ENCODE results near the gene BMPR1B. TPM values are rescaled to one million over a fixed set of nuclear protein-coding genes. Genes with fewer than 3 reads are reported as not detected.

The BMPR1B gene
- total and polyA plus RNA-seq, 2 of the 4 experiments (the other 2 are of a cell fraction), result 0.24 to 0.90 TPM

DNA sequence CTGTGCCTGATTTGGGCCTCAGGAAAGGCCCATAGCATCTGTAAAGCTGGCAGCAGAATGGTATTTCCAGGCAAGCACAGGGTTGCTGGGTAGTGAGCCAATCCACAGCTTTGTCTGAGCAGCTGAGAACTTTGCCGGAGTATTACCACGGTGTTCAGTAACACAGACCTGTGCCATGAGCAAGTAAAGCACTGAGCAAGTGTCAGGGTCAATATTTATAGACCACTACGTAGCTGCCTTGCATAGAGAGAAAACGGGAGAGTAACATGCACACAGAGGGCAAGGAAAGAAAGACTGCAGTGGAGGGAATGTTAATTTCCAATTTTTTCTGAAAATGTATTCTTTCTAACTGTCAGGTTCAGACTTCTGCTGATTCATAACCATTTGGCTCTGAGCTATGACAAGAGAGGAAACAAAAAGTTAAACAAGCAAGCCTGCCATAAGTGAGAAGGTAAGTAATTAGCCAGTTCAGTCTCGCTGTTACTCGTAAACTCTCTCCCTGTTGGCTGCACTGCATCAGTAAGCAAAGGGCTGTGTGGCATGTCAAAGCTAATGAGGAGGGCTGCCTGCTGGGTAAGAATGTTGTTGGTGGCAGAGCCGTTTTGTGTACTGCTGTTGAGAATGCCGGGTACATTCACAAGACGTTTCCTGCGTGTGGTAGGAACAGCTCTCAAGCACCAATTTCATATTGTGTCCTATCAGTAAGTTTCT, 238.1 kb downstream of the BMPR1B start:
- 28% methylated on average over 2 of the region's 10 CpGs; no CpG with 5 or more reads in 1 of the 2 experiments for WGBS, 2 experiments (ENCODE audit: extremely low coverage in 2 of 2, insufficient read length in 1 of 2)
- H4K8ac ChIP-seq (ENCODE audit: low read depth in 2 of 2, low read length in 2 of 2), result peak overlapping the region in 1 of 2 experiments; percentile 4; a peak in 1 of 4 replicates
- no peak overlapping the region for H3K9ac ChIP-seq (ENCODE audit: low read depth, low read length)
- H2BK15ac ChIP-seq (ENCODE audit: low read depth, low read length), result no peak overlapping the region
- peak overlapping the region; percentile 77 for H2AFZ ChIP-seq (replicated peaks; ENCODE audit: low read length, poor library complexity)
- H2BK120ac ChIP-seq (ENCODE audit: low read depth, low read length), result no peak overlapping the region
- no peaks in the 10 kb centered on the region for H3K9me1 ChIP-seq (ENCODE audit: insufficient read depth, low read length)
- TF ChIP-seq, protein P1, sequence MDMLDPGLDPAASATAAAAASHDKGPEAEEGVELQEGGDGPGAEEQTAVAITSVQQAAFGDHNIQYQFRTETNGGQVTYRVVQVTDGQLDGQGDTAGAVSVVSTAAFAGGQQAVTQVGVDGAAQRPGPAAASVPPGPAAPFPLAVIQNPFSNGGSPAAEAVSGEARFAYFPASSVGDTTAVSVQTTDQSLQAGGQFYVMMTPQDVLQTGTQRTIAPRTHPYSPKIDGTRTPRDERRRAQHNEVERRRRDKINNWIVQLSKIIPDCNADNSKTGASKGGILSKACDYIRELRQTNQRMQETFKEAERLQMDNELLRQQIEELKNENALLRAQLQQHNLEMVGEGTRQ (IDR thresholded peaks at IDR 0.05; ENCODE audit: low read depth, low read length), result no peak
- TF ChIP-seq, protein P2, sequence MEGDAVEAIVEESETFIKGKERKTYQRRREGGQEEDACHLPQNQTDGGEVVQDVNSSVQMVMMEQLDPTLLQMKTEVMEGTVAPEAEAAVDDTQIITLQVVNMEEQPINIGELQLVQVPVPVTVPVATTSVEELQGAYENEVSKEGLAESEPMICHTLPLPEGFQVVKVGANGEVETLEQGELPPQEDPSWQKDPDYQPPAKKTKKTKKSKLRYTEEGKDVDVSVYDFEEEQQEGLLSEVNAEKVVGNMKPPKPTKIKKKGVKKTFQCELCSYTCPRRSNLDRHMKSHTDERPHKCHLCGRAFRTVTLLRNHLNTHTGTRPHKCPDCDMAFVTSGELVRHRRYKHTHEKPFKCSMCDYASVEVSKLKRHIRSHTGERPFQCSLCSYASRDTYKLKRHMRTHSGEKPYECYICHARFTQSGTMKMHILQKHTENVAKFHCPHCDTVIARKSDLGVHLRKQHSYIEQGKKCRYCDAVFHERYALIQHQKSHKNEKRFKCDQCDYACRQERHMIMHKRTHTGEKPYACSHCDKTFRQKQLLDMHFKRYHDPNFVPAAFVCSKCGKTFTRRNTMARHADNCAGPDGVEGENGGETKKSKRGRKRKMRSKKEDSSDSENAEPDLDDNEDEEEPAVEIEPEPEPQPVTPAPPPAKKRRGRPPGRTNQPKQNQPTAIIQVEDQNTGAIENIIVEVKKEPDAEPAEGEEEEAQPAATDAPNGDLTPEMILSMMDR (conservative IDR thresholded peaks at IDR 0.05; ENCODE audit: low read depth, low read length), result no peak
- no peak for TF ChIP-seq MAFK (IDR thresholded peaks at IDR 0.05; ENCODE audit: low read depth, low read length)
- TF ChIP-seq CEBPB (IDR thresholded peaks at IDR 0.05; ENCODE audit: low read depth, low read length), result no peak
- TF ChIP-seq RAD21 (IDR thresholded peaks at IDR 0.05; ENCODE audit: low read length), result no peak
- no peak for TF ChIP-seq CHD1 (IDR thresholded peaks at IDR 0.05; ENCODE audit: low read depth, low read length)
- TF ChIP-seq MXI1 (IDR thresholded peaks at IDR 0.05; ENCODE audit: borderline replicate concordance, low read depth, low read length), result no peak
- TF ChIP-seq, protein P3, sequence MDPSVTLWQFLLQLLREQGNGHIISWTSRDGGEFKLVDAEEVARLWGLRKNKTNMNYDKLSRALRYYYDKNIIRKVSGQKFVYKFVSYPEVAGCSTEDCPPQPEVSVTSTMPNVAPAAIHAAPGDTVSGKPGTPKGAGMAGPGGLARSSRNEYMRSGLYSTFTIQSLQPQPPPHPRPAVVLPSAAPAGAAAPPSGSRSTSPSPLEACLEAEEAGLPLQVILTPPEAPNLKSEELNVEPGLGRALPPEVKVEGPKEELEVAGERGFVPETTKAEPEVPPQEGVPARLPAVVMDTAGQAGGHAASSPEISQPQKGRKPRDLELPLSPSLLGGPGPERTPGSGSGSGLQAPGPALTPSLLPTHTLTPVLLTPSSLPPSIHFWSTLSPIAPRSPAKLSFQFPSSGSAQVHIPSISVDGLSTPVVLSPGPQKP (IDR thresholded peaks at IDR 0.05; ENCODE audit: borderline replicate concordance, low read depth, low read length), result no peak
- intact Hi-C loops (cut with micrococcal nuclease), result no loop called here
- H3K4me3 ChIP-seq (ENCODE audit: insufficient read depth, low read depth, low read length), result no peak overlapping the region
- H3K18ac ChIP-seq (ENCODE audit: low read depth, low read length), result no peak overlapping the region
- H4K91ac ChIP-seq (ENCODE audit: insufficient read depth, low read depth, low read length), result no peak overlapping the region
- peak overlapping the region; percentile 17; the same call in 1 of the 2 replicates for H3K56ac ChIP-seq (ENCODE audit: extremely low read depth, insufficient read depth, low read length)
- dilution Hi-C loops (cut with HindIII; ENCODE audit: low sequenced_read_pairs, unreplicated experiment), result no loop called here
- ATAC-seq (ENCODE audit: low read depth), result peak; percentile 83
- H3K27ac ChIP-seq (ENCODE audit: insufficient read depth, low read length), result no peak overlapping the region
- peak overlapping the region; percentile 73 for H3K4me2 ChIP-seq (ENCODE audit: low read depth, low read length)
- CTCF ChIA-PET, result interaction anchor here (0.8 to 1.2 kb wide), 3 partner anchors 14 to 99 kb away, joined by 3 to 4 read pairs (median 3); no protein-coding TSS in a partner anchor
- H3K23ac ChIP-seq (ENCODE audit: low read depth, low read length), result peak overlapping the region; percentile 40; the same call in 1 of the 2 replicates
- H3K79me1 ChIP-seq (ENCODE audit: low read depth in 1 of 2, low read length in 2 of 2), result no peaks in the 10 kb centered on the region
- H4K20me1 ChIP-seq (ENCODE audit: insufficient read depth, low read length), result no peaks in the 10 kb centered on the region
- no peaks in the 10 kb centered on the region for H3K36me3 ChIP-seq (ENCODE audit: control insufficient read depth, insufficient read depth, low read length)
- peak overlapping the region; percentile 0; the same call in 1 of the 2 replicates for H3K14ac ChIP-seq (replicated peaks; ENCODE audit: low read depth, low read length)
- no peaks in the 10 kb centered on the region for H3K27me3 ChIP-seq (ENCODE audit: control insufficient read depth, insufficient read depth, low read length)
- POLR2A ChIA-PET (ENCODE audit: unreplicated experiment), result no interaction called here
- H4K5ac ChIP-seq (ENCODE audit: low read depth, low read length), result no peak overlapping the region
- DNase-seq, result peak; percentile 29
- H2BK5ac ChIP-seq (ENCODE audit: low read depth, low read length, poor library complexity, severe bottlenecking), result no peak overlapping the region
- no TSS peak for BruUV-seq (replicated peaks)
- H2BK20ac ChIP-seq (ENCODE audit: low read depth, low read length), result 0 out of 2 replicates have a peak overlapping the region, but pooled peaks have one; percentile 42
- H2AK9ac ChIP-seq (replicated peaks; ENCODE audit: low read depth, low read length, poor library complexity), result no peak overlapping the region
- H3K4ac ChIP-seq (ENCODE audit: low read depth, low read length), result 0 out of 2 replicates have a peak overlapping the region, but pooled peaks have one; percentile 16
- no peaks in the 10 kb centered on the region for H3K9me3 ChIP-seq (ENCODE audit: control insufficient read depth, insufficient read depth, low read length)
- in situ Hi-C loops (cut with MboI; ENCODE audit: low sequenced_read_pairs), result no loop called here
- H3K4me1 ChIP-seq (ENCODE audit: control insufficient read depth, insufficient read depth, low read length), result peaks cover 3% of the 10 kb centered on the region; the same call in 1 of the 2 replicates
- no peak overlapping the region for H2AK5ac ChIP-seq (ENCODE audit: low read depth, low read length)

Measured in IMR-90 (cell line).